Hindlimb muscle (tissue), 1 donor: ENCODE results near the gene OR8B4. TPM values are rescaled to one million over a fixed set of nuclear protein-coding genes. Genes with fewer than 3 reads are reported as not detected.
"Not testable (repeated sequence)": the region's sequence is repeated elsewhere in the genome, so short reads cannot be mapped to it uniquely, and the experiment has no call there.

Source experiments
- DNase-seq: peaks from one replicate; pipeline ENCODE4 v3.0.0-alpha.2; 2013
- polyA plus RNA-seq: library from polyadenylated mRNA; unstranded; fragments of 120-200 nt; gene quantifications from one replicate; pipeline ENCODE4 v1.2.1, GENCODE V29; 2013; ENCODE audit not compliant: insufficient read length

The OR8B4 gene
- not detected for polyA plus RNA-seq

- DNase-seq, result no peak
These were observed at the start of gene OR8B4 for GRCh38 chr11:124424384-124424921. TSS of gene OR8B4 (minus strand) at chr11:124424871. CDS start at chr11:124424871, 0 bp downstream.

- DNase-seq, result no peak
These were observed 49.4 kb upstream of the OR8B4 start for GRCh38 chr11:124474079-124474478.

- no peak for DNase-seq
These were observed 48.8 kb upstream of the OR8B4 start for GRCh38 chr11:124473476-124473875.

- peak; percentile 66 for DNase-seq
These were observed 46.0 kb upstream of the OR8B4 start for GRCh38 chr11:124470561-124471227.

- no peak for DNase-seq
These were observed 42.8 kb upstream of the OR8B4 start for GRCh38 chr11:124467381-124467927.

GRCh38 chr11:124465368-124465767 is 40.7 kb upstream of the OR8B4 start:
- no peak for DNase-seq

GRCh38 chr11:124463990-124464389 is 39.3 kb upstream of the OR8B4 start:
- DNase-seq, result no peak

GRCh38 chr11:124463324-124463723 is 38.7 kb upstream of the OR8B4 start:
- no peak for DNase-seq

- DNase-seq, result no peak
These were observed 35.8 kb upstream of the OR8B4 start for GRCh38 chr11:124460459-124460858.

- not testable (repeated sequence) for DNase-seq
These were observed 34.7 kb upstream of the OR8B4 start for GRCh38 chr11:124459379-124459778.

- DNase-seq, result no peak
These were observed 29.9 kb upstream of the OR8B4 start for GRCh38 chr11:124454552-124454951.

GRCh38 chr11:124446916-124447315 is 22.2 kb upstream of the OR8B4 start:
- no peak for DNase-seq

GRCh38 chr11:124445646-124446150 is 21.0 kb upstream of the OR8B4 start, which contains the start of gene OR8B8:
TSS of gene OR8B8 (minus strand) at chr11:124445696. CDS start at chr11:124441085, 4,611 bp downstream.
- no peak for DNase-seq

- DNase-seq, result no peak
These were observed 18.2 kb upstream of the OR8B4 start for GRCh38 chr11:124442847-124443246.

- DNase-seq, result peak; percentile 11
These were observed 17.8 kb upstream of the OR8B4 start for GRCh38 chr11:124442442-124442841.

- no peak for DNase-seq
These were observed 16.8 kb upstream of the OR8B4 start for GRCh38 chr11:124441519-124441918.

- DNase-seq, result no peak
These were observed 16.4 kb upstream of the OR8B4 start for GRCh38 chr11:124441081-124441480.

- no peak for DNase-seq
These were observed 15.9 kb upstream of the OR8B4 start for GRCh38 chr11:124440608-124441007.

- DNase-seq, result no peak
These were observed 10.0 kb upstream of the OR8B4 start for GRCh38 chr11:124434699-124435098.

- no peak for DNase-seq
These were observed 4.9 kb upstream of the OR8B4 start for GRCh38 chr11:124429599-124429998.

GRCh38 chr11:124421043-124421442 is 3.6 kb downstream of the OR8B4 start:
- no peak for DNase-seq

GRCh38 chr11:124415356-124415923 is 9.2 kb downstream of the OR8B4 start:
- no peak for DNase-seq

GRCh38 chr11:124409906-124410305 is 14.8 kb downstream of the OR8B4 start:
- no peak for DNase-seq

GRCh38 chr11:124405581-124405980 is 19.1 kb downstream of the OR8B4 start:
- peak; percentile 15 for DNase-seq
